ENCODE measurements around the gene TMEM131. TPM values are rescaled to one million over a fixed set of nuclear protein-coding genes. Genes with fewer than 3 reads are reported as not detected.

The TMEM131 gene
- total RNA-seq, 2 donors from 2014 or later, result 20.7 to 21.8 TPM

GRCh38 chr2:98037666-98038336, 42.1 kb upstream of the TMEM131 start:
- Histone ChIP-seq H3K27me3 (no peaks in the 10 kb centered on the region), H3K27ac (no peak overlapping the region), H3K36me3 (no peaks in the 10 kb centered on the region), H3K4me1 (peaks cover 0 to 5% of the 10 kb centered on the region in 2 donors), H3K9me3 (no peaks in the 10 kb centered on the region), H3K4me3 (no peak overlapping the region)
- DNase-seq (ENCODE audit: low spot score), result peak; percentile 42
- TF ChIP-seq CTCF (IDR thresholded peaks at IDR 0.05), result no peak

- Histone ChIP-seq H3K36me3 (no peaks in the 10 kb centered on the region), H3K27ac (no peak overlapping the region), H3K9me3 (no peaks in the 10 kb centered on the region), H3K4me3 (no peak overlapping the region), H3K27me3 (no peaks in the 10 kb centered on the region), H3K4me1 (peaks cover 0 to 5% of the 10 kb centered on the region in 2 donors)
- TF ChIP-seq CTCF (IDR thresholded peaks at IDR 0.05), result no peak
- DNase-seq (ENCODE audit: low spot score), result no peak
Measured at GRCh38 chr2:98037206-98037605, 41.5 kb upstream of the TMEM131 start.

- TF ChIP-seq CTCF (IDR thresholded peaks at IDR 0.05), result no peak
- Histone ChIP-seq H3K4me3 (no peak overlapping the region), H3K9me3 (no peaks in the 10 kb centered on the region), H3K27ac (no peak overlapping the region), H3K36me3 (no peaks in the 10 kb centered on the region), H3K4me1 (peaks cover 0 to 5% of the 10 kb centered on the region in 2 donors), H3K27me3 (no peaks in the 10 kb centered on the region)
- DNase-seq (ENCODE audit: low spot score), result peak; percentile 56
Measured at GRCh38 chr2:98036349-98037000, 40.7 kb upstream of the TMEM131 start.

GRCh38 chr2:98034745-98035144, 39.0 kb upstream of the TMEM131 start:
- Histone ChIP-seq H3K9me3 (no peaks in the 10 kb centered on the region), H3K27me3 (no peaks in the 10 kb centered on the region), H3K4me1 (peaks cover 0 to 5% of the 10 kb centered on the region in 2 donors), H3K4me3 (no peak overlapping the region), H3K36me3 (no peaks in the 10 kb centered on the region), H3K27ac (no peak overlapping the region)
- peak; percentile 44 for DNase-seq (ENCODE audit: low spot score)
- TF ChIP-seq CTCF (IDR thresholded peaks at IDR 0.05), result no peak

GRCh38 chr2:98032086-98032485, 36.3 kb upstream of the TMEM131 start:
- no peaks in the 10 kb centered on the region for H3K27me3 ChIP-seq
- TF ChIP-seq CTCF (IDR thresholded peaks at IDR 0.05), result no peak
- no peaks in the 10 kb centered on the region for H3K36me3 ChIP-seq
- H3K4me3 ChIP-seq, result no peak overlapping the region
- peak; percentile 34 for DNase-seq (ENCODE audit: low spot score)
- H3K9me3 ChIP-seq, result no peaks in the 10 kb centered on the region
- peaks cover 0 to under 1% of the 10 kb centered on the region in 2 donors for H3K4me1 ChIP-seq
- no peak overlapping the region for H3K27ac ChIP-seq
